Measurements from ENCODE around the gene TDRD12.
A peak's percentile ranks its signal among the peaks of the same experiment; 100 is the strongest.

Gene TDRD12

GRCh38 chr19:32719611-32720059 is at the start of gene TDRD12:
TDRD12 (plus strand) TSS chr19:32719767; CDS start chr19:32720073, 306 bp downstream.
- DNase-seq: no peak

- no peak for DNase-seq
These were observed 47.5 kb upstream of the TDRD12 start for GRCh38 chr19:32671883-32672593.

GRCh38 chr19:32672841-32673240 is 46.7 kb upstream of the TDRD12 start:
- DNase-seq: no peak

- no peak for DNase-seq
These were observed 46.0 kb upstream of the TDRD12 start for GRCh38 chr19:32673573-32673972.

GRCh38 chr19:32674153-32674930 is 45.2 kb upstream of the TDRD12 start:
- DNase-seq: no peak

GRCh38 chr19:32674931-32675719 is 44.4 kb upstream of the TDRD12 start, which contains the start of gene ANKRD27:
ANKRD27 (minus strand) TSS chr19:32675180; CDS start chr19:32659015, 16,165 bp downstream.
- peak; percentile 97 to 98 for DNase-seq

GRCh38 chr19:32675720-32676185 is 43.8 kb upstream of the TDRD12 start, which contains the start of gene RGS9BP:
RGS9BP (plus strand) TSS chr19:32675848; CDS start chr19:32676264, 416 bp downstream.
- peak; percentile 70 to 77 for DNase-seq

- DNase-seq: peak in 1 of 2 donors; percentile 25
These were observed 43.2 kb upstream of the TDRD12 start for GRCh38 chr19:32676186-32676894.

- no peak for DNase-seq
These were observed 42.6 kb upstream of the TDRD12 start for GRCh38 chr19:32676895-32677359.

GRCh38 chr19:32677657-32678056 is 41.9 kb upstream of the TDRD12 start:
- DNase-seq: no peak

GRCh38 chr19:32680986-32681385 is 38.6 kb upstream of the TDRD12 start:
- no peak for DNase-seq

GRCh38 chr19:32682317-32682716 is 37.2 kb upstream of the TDRD12 start:
- DNase-seq: no peak

- no peak for DNase-seq
These were observed 32.6 kb upstream of the TDRD12 start for GRCh38 chr19:32686847-32687475.

- no peak for DNase-seq
These were observed 31.9 kb upstream of the TDRD12 start for GRCh38 chr19:32687681-32688080.

- DNase-seq: no peak
These were observed 31.3 kb upstream of the TDRD12 start for GRCh38 chr19:32688311-32688710.

GRCh38 chr19:32691291-32691951 is 28.1 kb upstream of the TDRD12 start, which contains the start of gene NUDT19:
NUDT19 (plus strand) TSS chr19:32691821; CDS start chr19:32691961, 140 bp downstream.
- peak; percentile 76 to 78 for DNase-seq

- DNase-seq: peak; percentile 54 to 59
These were observed 27.4 kb upstream of the TDRD12 start for GRCh38 chr19:32691952-32692726.

- no peak for DNase-seq
These were observed 26.9 kb upstream of the TDRD12 start for GRCh38 chr19:32692727-32693061.

GRCh38 chr19:32693151-32694108 is 26.1 kb upstream of the TDRD12 start:
- DNase-seq: peak; percentile 58 to 63

Measured in CD4-positive, alpha-beta T cell treated with Interleukin-4 for 1 hour (primary cell).